DMS114 treated with DMSO at 0.1 percent for 48 hours (cell line): ENCODE data around the gene LCN15.
A peak's percentile ranks its signal among the peaks of the same experiment; 100 is the strongest.
"Not testable (repeated sequence)": the region's sequence is repeated elsewhere in the genome, so short reads cannot be mapped to it uniquely, and the experiment has no call there.

Source experiments
- DNase-seq: peaks from one replicate; lab custom pipeline; 2025; ENCODE audit not compliant: unreplicated experiment; lab: John Stamatoyannopoulos, UW

LCN15 gene

GRCh38 chr9:136775191-136775590, 10.9 kb upstream of the LCN15 start:
- no peak for DNase-seq

GRCh38 chr9:136774416-136775045, 10.2 kb upstream of the LCN15 start:
- DNase-seq, result no peak

GRCh38 chr9:136773386-136774044, 9.2 kb upstream of the LCN15 start:
- DNase-seq, result peak; percentile 20

GRCh38 chr9:136771907-136772415, 7.6 kb upstream of the LCN15 start:
- no peak for DNase-seq

- DNase-seq, result peak; percentile 49
Observed at GRCh38 chr9:136769710-136770191, 5.4 kb upstream of the LCN15 start.

- peak; percentile 7 for DNase-seq
Observed at GRCh38 chr9:136766410-136767120, 2.2 kb upstream of the LCN15 start.

GRCh38 chr9:136765745-136766409, 1.6 kb upstream of the LCN15 start:
- not testable (repeated sequence) for DNase-seq

GRCh38 chr9:136765041-136765440, 723 bp upstream of the LCN15 start:
- DNase-seq, result no peak

GRCh38 chr9:136763649-136764035, 676 bp downstream of the LCN15 start:
- DNase-seq, result no peak

- no peak for DNase-seq
Observed at GRCh38 chr9:136762915-136763648, 1.2 kb downstream of the LCN15 start.

GRCh38 chr9:136762221-136762691, 2.1 kb downstream of the LCN15 start:
- no peak for DNase-seq

- DNase-seq, result no peak
Observed at GRCh38 chr9:136761545-136761981, 2.8 kb downstream of the LCN15 start.

- DNase-seq, result peak; percentile 37
Observed at GRCh38 chr9:136760834-136761544, 3.3 kb downstream of the LCN15 start.

- DNase-seq, result no peak
Observed at GRCh38 chr9:136760424-136760823, 3.9 kb downstream of the LCN15 start.

- DNase-seq, result no peak
Observed at GRCh38 chr9:136759436-136760325, 4.6 kb downstream of the LCN15 start.

- DNase-seq, result no peak
Observed at GRCh38 chr9:136759001-136759400, 5.3 kb downstream of the LCN15 start.

- DNase-seq, result no peak
Observed at GRCh38 chr9:136757751-136758140, 6.6 kb downstream of the LCN15 start.

- no peak for DNase-seq
Observed at GRCh38 chr9:136757328-136757727, 7.0 kb downstream of the LCN15 start.

- DNase-seq, result no peak
Observed at GRCh38 chr9:136756836-136757235, 7.5 kb downstream of the LCN15 start.
